Body of pancreas (tissue), 4 donors: ENCODE data around the gene NAXE. TPM values are rescaled to one million over a fixed set of nuclear protein-coding genes. Genes with fewer than 3 reads are reported as not detected.
"Not testable (repeated sequence)": the region's sequence is repeated elsewhere in the genome, so short reads cannot be mapped to it uniquely, and the experiment has no call there.

ENCODE experiments used
- ATAC-seq: fragments of 150-250 bp; one replicate; pipeline ENCODE4 v1.9.1; 2016
- DNase-seq, 4 donors: peaks; one replicate each; pipeline ENCODE4 v3.0.0-alpha.2; 2019
- H3K27ac ChIP-seq, 4 donors: fragments of 200-600 bp; sonication (generic); 1 replicate in 3 of 4; 2 replicates in 1 of 4; pipeline versions ENCODE4 v1.5.1 to v1.6.1; 2016 to 2019; ENCODE audit warnings: mild to moderate bottlenecking in 1 of 4, mixed read lengths in 1 of 4, moderate library complexity in 1 of 4
- H3K27me3 ChIP-seq, 2 donors: fragments of 200-600 bp; sonication (generic); one replicate each; pipeline ENCODE4 v1.6.0; 2016; ENCODE audit warnings: mild to moderate bottlenecking in 1 of 2
- H3K36me3 ChIP-seq, 2 donors: fragments of 200-600 bp; sonication (generic); replicated peaks in 1 of 2; 2 replicates each; pipeline ENCODE4 v1.5.1; 2016; ENCODE audit warnings: low read depth in 2 of 2; ENCODE audit not compliant: insufficient read depth in 1 of 2
- H3K4me1 ChIP-seq: fragments of 200-600 bp; sonication (generic); one replicate; pipeline ENCODE4 v1.6.0; 2016
- H3K4me3 ChIP-seq, 2 donors: fragments of 200-600 bp; sonication (generic); 1 replicate in 1 of 2; 2 replicates in 1 of 2; pipeline ENCODE4 v1.5.1; 2016 to 2019
- H3K9me3 ChIP-seq, 3 donors: fragments of 200-600 bp; sonication (generic); 1 replicate in 2 of 3; 2 replicates in 1 of 3; pipeline ENCODE4 v1.5.1; 2016
- CTCF ChIP-seq, 7 experiments: fragments of 450-650 bp in 4 of 7; fragments of 200-600 bp in 3 of 7; sonication (generic) in 3 of 7; IDR thresholded peaks; one replicate each; pipeline ENCODE4 v1.5.1; 2016 to 2019; ENCODE audit warnings: antibody characterized with exemption in 7 of 7
- POLR2A ChIP-seq, 3 donors: fragments of 450-650 bp; IDR thresholded peaks; one replicate each; pipeline ENCODE4 v1.6.1; 2016; ENCODE audit warnings: antibody characterized with exemption in 3 of 3, mild to moderate bottlenecking in 2 of 3
- WGBS, 2 donors: methylation state at CpG; one replicate each; pipeline ENCODE4 v1.1.5; 2017; 5-methylcytosine and 5-hydroxymethylcytosine counted together
- intact Hi-C: fragments of 100-400 bp; cut with DNase I; formaldehyde crosslinking; loops from one replicate; pipeline ENCODE4 v1.15.1; 2023
- total RNA-seq, 2 donors: library from RNA; depleted of rRNA; stranded (reverse); fragments of >200 nt; gene quantifications; one replicate each; pipeline ENCODE4 v1.1.0, GENCODE V29; 2016

Gene NAXE
- total RNA-seq, 2 donors from 2014 or later, result 46.1 to 62.8 TPM

DNA sequence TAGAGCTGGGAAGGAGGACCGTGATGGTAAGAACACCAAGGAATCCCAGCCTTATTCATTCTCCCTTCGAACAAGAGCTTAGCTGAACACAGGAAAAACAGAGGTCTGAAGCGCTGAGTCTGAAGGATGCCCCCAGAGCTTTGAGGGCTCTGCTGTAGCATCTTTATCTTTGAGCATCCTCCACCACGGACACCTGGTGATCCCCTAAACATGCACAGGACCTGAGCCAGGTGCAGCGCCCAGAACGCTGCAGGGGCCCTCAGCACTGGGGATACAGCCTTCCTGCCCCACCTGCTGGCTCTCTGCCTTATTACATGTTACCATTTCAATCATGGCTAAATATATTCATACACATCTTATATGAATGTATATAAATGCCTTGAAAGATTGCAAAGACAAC lies 17.4 kb downstream of the NAXE start:
- Histone ChIP-seq H3K4me3 (no peak overlapping the region), H3K9me3 (no peaks in the 10 kb centered on the region), H3K27ac (no peak overlapping the region), H3K36me3 (no peaks in the 10 kb centered on the region), H3K27me3 (no peaks in the 10 kb centered on the region), H3K4me1 (no peaks in the 10 kb centered on the region)
- 29 to 36% methylated on average over 6 of the region's 6 CpGs for WGBS, 2 donors
- peak in 1 of 4 donors; percentile 36 for DNase-seq
- intact Hi-C loops, result no loop called here
- TF ChIP-seq CTCF (IDR thresholded peaks at IDR 0.05) (peak in 6 of 7 experiments; percentile 8 to 38 (median 34)), POLR2A (IDR thresholded peaks at IDR 0.05) (no peak)
- no peak for ATAC-seq

DNA sequence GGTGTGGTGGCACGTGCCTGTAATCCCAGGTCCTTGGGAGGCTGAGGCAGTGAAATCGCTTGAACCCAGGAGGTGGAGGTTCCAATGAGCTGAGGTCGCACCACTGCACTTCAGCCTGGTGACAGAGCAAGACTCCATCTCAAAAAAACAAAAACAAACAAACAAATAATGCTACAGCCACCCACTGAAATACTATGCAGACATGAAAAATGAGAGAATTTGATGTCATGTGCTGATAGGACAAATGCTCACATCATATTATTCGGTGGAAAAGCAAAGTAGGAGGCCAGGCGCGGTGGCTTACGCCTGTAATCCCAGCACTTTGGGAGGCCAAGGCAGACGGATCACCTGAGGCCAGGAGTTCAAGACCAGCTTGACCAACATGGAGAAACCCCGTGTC lies 18.5 kb downstream of the NAXE start:
- H3K4me3 ChIP-seq, H3K27me3 ChIP-seq, H3K27ac ChIP-seq, ATAC-seq, H3K9me3 ChIP-seq, DNase-seq, H3K36me3 ChIP-seq, intact Hi-C loops, H3K4me1 ChIP-seq: not testable (repeated sequence)
- WGBS, 2 donors, result 77 to 80% methylated on average over 9 of the region's 9 CpGs

DNA sequence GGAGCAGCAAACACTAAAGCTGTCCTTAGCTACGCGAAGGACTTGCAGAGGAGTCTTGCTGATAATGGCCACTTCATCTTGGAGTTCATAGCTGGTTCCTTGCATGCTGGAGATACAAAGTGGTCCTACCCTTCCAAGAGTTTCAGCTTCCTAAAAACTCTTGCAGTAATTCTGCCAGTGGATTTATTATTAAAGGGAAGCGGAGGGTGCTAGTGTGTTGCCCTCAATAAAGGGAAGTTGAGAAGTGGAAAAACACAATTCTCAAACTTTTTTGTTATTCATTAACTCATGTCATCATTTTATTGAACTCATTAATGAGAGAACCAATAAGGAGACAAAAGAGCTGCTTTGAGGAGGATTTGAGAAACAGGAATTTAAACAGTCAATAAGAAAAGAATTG lies 21.1 kb downstream of the NAXE start:
- DNase-seq (no peak), ATAC-seq (no peak)
- Histone ChIP-seq H3K27ac (no peak overlapping the region), H3K36me3 (no peaks in the 10 kb centered on the region), H3K4me1 (peaks cover 11% of the 10 kb centered on the region), H3K9me3 (no peaks in the 10 kb centered on the region), H3K4me3 (no peak overlapping the region), H3K27me3 (no peaks in the 10 kb centered on the region)
- 43 to 53% methylated on average over 3 of the region's 3 CpGs for WGBS, 2 donors
- TF ChIP-seq POLR2A (IDR thresholded peaks at IDR 0.05) (no peak), CTCF (IDR thresholded peaks at IDR 0.05) (no peak)
- intact Hi-C loops, result no loop called here

GRCh38 chr1:156615946-156616345 lies 24.4 kb downstream of the NAXE start:
- TF ChIP-seq POLR2A (IDR thresholded peaks at IDR 0.05) (no peak), CTCF (IDR thresholded peaks at IDR 0.05) (no peak)
- ATAC-seq (no peak), DNase-seq (no peak)
- H3K4me3 ChIP-seq, result no peak overlapping the region
- H3K4me1 ChIP-seq, result peaks cover 11% of the 10 kb centered on the region
- 25 to 30% methylated on average over 4 of the region's 4 CpGs for WGBS, 2 donors
- no peak overlapping the region for H3K27ac ChIP-seq
- intact Hi-C loops, result no loop called here
- H3K36me3 ChIP-seq, result no peaks in the 10 kb centered on the region
- H3K27me3 ChIP-seq, result no peaks in the 10 kb centered on the region
- no peaks in the 10 kb centered on the region for H3K9me3 ChIP-seq

DNA sequence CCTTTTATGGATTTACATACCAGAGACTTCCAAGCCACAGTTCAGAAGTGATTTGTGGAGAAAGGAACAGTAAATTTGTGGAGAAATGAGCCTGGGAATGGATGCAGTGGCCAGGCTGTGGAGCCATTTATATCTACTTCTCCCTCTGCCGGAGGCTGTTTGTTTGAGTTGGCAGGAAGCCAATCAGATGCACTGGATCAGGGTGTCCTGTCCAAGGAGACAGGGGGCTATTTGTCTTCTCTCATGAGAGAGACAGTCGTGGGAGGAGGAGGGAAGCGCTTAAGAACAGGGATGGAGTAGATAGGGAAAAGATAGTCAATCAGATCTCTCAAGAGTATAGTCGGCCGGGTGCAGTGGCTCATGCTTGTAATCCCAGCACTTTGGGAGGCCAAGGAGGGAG lies 24.9 kb downstream of the NAXE start:
- Histone ChIP-seq H3K27ac (no peak overlapping the region), H3K36me3 (no peaks in the 10 kb centered on the region), H3K9me3 (no peaks in the 10 kb centered on the region), H3K27me3 (no peaks in the 10 kb centered on the region), H3K4me3 (no peak overlapping the region), H3K4me1 (peaks cover 11% of the 10 kb centered on the region)
- TF ChIP-seq POLR2A (IDR thresholded peaks at IDR 0.05) (no peak), CTCF (IDR thresholded peaks at IDR 0.05) (no peak)
- no peak for ATAC-seq
- peak in 2 of 4 donors; percentile 30 to 37 for DNase-seq
- intact Hi-C loops, result no loop called here
- 6 to 8% methylated on average over 5 of the region's 5 CpGs for WGBS, 2 donors
